ENCODE results near the gene DLEU7. TPM values are rescaled to one million over a fixed set of nuclear protein-coding genes. Genes with fewer than 3 reads are reported as not detected.

DLEU7 gene
- total RNA-seq, 3 donors from 2014 or later = 0.15 to 0.66 (median 0.48) TPM

GRCh38 chr13:50873467-50873866, 30.0 kb upstream of the DLEU7 start:
- TF ChIP-seq POLR2A (IDR thresholded peaks at IDR 0.05) = no peak
- TF ChIP-seq POLR2AphosphoS5 (IDR thresholded peaks at IDR 0.05) = no peak
- no peak for DNase-seq (ENCODE audit: low spot score in 2 of 2)

GRCh38 chr13:50871405-50871804, 27.9 kb upstream of the DLEU7 start:
- intact Hi-C loops (cut with DNase I; ENCODE audit: low total_unique reads) = loop anchor here (5.0 kb wide), 1 partner anchor 674 kb away; no protein-coding TSS in a partner anchor
- no peak overlapping the region for H3K4me3 ChIP-seq
- H3K27me3 ChIP-seq = no peaks in the 10 kb centered on the region
- DNase-seq (ENCODE audit: low spot score in 2 of 2) = no peak
- no peaks in the 10 kb centered on the region for H3K4me1 ChIP-seq
- TF ChIP-seq POLR2A (IDR thresholded peaks at IDR 0.05) = no peak
- TF ChIP-seq CTCF (IDR thresholded peaks at IDR 0.05) = no peak
- TF ChIP-seq POLR2AphosphoS5 (IDR thresholded peaks at IDR 0.05) = no peak
- no peaks in the 10 kb centered on the region for H3K36me3 ChIP-seq
- no peak overlapping the region for H3K27ac ChIP-seq
- H3K9me3 ChIP-seq = no peaks in the 10 kb centered on the region

More at GRCh38 chr13:50873467-50873866, 30.0 kb upstream of the DLEU7 start:
- Histone ChIP-seq H3K27ac (no peak overlapping the region), H3K9me3 (no peaks in the 10 kb centered on the region), H3K36me3 (no peaks in the 10 kb centered on the region), H3K27me3 (no peaks in the 10 kb centered on the region), H3K4me1 (no peaks in the 10 kb centered on the region), H3K4me3 (no peak overlapping the region)
- intact Hi-C loops (cut with DNase I; ENCODE audit: low total_unique reads) = loop anchor here (5.0 kb wide), 1 partner anchor 676 kb away; no protein-coding TSS in a partner anchor

DNA sequence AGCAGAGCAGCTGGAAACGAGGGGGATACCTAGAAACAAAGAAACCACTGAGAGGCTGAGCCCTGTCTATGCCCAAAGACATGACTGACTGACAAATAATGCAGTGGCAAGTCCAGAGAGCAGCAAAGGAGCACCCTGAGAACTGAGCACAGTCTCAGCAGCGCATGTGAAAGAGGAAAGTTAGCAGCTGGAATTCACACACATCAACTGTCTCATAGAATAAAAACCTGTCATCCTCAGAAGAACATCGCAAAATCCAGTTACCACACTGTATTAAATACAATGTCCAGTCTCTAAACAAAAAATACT, 24.1 kb upstream of the DLEU7 start:
- no peak for DNase-seq (ENCODE audit: low spot score in 2 of 2)
- TF ChIP-seq POLR2A (IDR thresholded peaks at IDR 0.05) = no peak
- no peak for TF ChIP-seq POLR2AphosphoS5 (IDR thresholded peaks at IDR 0.05)
- no peak for TF ChIP-seq CTCF (IDR thresholded peaks at IDR 0.05)
- no peaks in the 10 kb centered on the region for H3K9me3 ChIP-seq
- H3K4me3 ChIP-seq = no peak overlapping the region
- intact Hi-C loops (cut with DNase I; ENCODE audit: low total_unique reads) = no loop called here
- H3K27me3 ChIP-seq = no peaks in the 10 kb centered on the region
- no peak overlapping the region for H3K27ac ChIP-seq
- no peaks in the 10 kb centered on the region for H3K4me1 ChIP-seq
- H3K36me3 ChIP-seq = no peaks in the 10 kb centered on the region

DNA sequence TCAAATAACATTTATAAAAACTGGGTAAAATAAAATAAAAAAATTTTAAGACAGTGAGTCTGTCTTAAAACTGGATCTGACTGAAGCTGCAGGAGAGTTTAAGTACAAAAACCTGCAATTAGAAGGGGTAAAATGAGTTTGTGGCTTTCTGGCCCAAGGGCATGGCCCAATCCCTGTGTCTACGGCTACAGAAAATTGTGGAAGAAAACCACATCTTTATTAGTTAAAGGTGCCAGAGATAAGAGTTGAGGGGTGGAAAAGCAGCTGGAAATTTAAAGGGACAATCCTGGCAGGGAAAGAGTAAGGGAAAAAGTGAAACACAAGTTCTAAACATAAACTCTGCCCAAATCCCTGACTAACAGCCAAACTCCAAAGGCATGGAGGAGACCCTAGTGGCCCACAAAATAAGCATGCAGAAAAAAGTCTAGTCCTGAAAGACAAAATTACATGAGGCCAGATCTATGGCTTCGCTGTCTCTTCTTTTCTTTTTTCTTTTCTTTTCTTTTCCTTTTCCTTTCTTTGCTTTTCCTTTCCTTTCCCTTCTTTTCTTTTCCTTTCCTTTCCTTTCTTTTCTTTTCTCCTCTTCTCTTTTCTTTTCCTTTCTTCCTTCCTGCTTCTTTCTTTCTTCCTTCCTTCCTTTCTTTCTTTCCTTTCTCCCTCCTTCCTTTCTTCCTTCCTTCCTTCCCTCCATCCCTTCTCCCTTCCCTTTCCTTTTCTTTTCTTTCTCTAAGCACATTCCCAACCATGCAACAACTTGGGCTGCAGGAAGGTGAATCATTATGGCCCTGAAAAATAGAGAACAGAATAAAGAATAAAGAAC, 23.5 kb upstream of the DLEU7 start:
- Histone ChIP-seq H3K27ac (no peak overlapping the region), H3K4me3 (no peak overlapping the region), H3K4me1 (no peaks in the 10 kb centered on the region), H3K36me3 (no peaks in the 10 kb centered on the region), H3K9me3 (no peaks in the 10 kb centered on the region), H3K27me3 (no peaks in the 10 kb centered on the region)
- intact Hi-C loops (cut with DNase I; ENCODE audit: low total_unique reads) = no loop called here
- TF ChIP-seq CTCF (IDR thresholded peaks at IDR 0.05) = no peak
- TF ChIP-seq POLR2AphosphoS5 (IDR thresholded peaks at IDR 0.05) = no peak
- no peak for TF ChIP-seq POLR2A (IDR thresholded peaks at IDR 0.05)
- DNase-seq (ENCODE audit: low spot score in 2 of 2) = no peak

DNA sequence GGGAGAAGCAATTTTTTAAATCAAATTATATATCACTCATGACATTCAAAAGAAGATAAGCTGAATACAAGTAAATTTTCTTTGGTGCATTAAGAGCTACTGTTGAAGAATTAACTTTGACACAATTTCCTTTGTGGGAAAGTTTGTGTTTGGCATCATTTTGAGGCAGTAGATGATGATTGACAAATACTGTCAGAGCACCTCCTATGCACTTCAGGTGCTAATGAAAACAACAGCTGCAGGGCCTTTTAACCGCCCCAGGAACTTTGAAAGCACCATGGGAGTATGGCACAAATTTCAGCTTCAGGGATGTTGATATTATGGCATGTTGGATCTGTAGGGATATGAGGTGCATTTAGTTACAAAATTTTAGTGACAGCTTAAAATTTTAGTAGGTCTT, 21.0 kb upstream of the DLEU7 start:
- Histone ChIP-seq H3K36me3 (no peaks in the 10 kb centered on the region), H3K27ac (no peak overlapping the region), H3K4me3 (no peak overlapping the region), H3K4me1 (no peaks in the 10 kb centered on the region), H3K27me3 (no peaks in the 10 kb centered on the region), H3K9me3 (peaks cover 0 to 7% of the 10 kb centered on the region in 2 donors)
- DNase-seq (ENCODE audit: low spot score in 2 of 2) = no peak
- intact Hi-C loops (cut with DNase I; ENCODE audit: low total_unique reads) = no loop called here
- TF ChIP-seq CTCF (IDR thresholded peaks at IDR 0.05) (no peak), POLR2A (IDR thresholded peaks at IDR 0.05) (no peak), POLR2AphosphoS5 (IDR thresholded peaks at IDR 0.05) (no peak)
